HG02763 (cell line): ENCODE data around the gene ECM1.

Experiments
- ATAC-seq: cut with Tn5 transposase; IDR thresholded peaks from one replicate; pipeline ENCODE4 v1.9.1; 2021; ENCODE audit warnings: mild to moderate bottlenecking, moderate library complexity; ENCODE audit not compliant: unreplicated experiment

Gene ECM1

DNA sequence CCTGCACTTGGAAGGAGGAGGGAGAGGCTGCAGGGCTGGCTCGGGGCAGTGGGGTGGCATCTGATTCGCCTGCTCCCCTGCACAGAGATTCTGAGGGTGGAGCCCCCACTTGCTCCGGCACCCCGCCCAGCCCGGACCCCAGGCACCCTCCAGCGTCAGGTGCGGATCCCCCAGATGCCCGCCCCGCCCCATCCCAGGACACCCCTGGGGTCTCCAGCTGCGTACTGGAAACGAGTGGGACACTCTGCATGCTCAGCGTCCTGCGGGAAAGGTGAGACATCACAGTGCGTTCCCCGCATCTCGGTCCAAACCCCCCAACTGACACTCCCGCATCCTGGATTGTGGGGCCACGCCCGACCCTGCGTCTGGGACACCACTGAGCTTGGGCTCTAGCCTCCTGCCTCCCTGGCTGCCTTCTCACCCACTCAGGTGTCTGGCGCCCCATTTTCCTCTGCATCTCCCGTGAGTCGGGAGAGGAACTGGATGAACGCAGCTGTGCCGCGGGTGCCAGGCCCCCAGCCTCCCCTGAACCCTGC lies 49.2 kb downstream of the ECM1 start:
- ATAC-seq = no peak

- no peak for ATAC-seq
These were observed 49.9 kb downstream of the ECM1 start for GRCh38 chr1:150557813-150558212.

- ATAC-seq = no peak
These were observed 50.4 kb downstream of the ECM1 start for GRCh38 chr1:150558303-150558704.

DNA sequence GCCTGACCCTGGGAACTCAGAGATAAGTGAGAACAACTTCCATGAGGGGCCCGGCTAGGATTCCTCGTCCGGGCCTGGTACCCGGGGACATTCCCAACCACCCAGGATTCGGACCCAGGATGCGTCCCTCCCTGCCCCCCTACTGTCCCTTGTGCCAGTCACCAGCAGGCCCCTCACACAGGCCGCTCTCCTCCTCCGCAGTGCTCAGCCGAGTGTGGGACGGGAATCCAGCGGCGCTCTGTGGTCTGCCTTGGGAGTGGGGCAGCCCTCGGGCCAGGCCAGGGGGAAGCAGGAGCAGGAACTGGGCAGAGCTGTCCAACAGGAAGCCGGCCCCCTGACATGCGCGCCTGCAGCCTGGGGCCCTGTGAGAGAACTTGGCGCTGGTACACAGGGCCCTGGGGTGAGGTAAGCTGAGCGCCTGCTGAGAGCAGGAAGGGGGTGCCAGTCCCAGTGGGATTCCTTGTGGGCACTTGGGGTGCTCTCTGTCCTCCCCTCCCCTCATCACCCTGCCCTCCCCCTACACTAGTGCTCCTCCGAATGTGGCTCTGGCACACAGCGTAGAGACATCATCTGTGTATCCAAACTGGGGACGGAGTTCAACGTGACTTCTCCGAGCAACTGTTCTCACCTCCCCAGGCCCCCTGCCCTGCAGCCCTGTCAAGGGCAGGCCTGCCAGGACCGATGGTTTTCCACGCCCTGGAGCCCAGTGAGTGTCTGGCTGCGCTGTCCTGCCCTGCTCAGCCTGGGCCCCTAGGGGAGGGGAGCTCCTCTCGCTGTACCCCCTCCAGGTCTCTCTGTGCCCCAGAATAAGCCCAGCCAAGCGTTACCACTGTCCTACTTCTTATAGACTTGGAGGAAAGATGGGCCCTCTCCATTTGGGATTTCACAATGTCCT lies 51.1 kb downstream of the ECM1 start:
- no peak for ATAC-seq

- no peak for ATAC-seq
These were observed 51.7 kb downstream of the ECM1 start for GRCh38 chr1:150559656-150560010.

DNA sequence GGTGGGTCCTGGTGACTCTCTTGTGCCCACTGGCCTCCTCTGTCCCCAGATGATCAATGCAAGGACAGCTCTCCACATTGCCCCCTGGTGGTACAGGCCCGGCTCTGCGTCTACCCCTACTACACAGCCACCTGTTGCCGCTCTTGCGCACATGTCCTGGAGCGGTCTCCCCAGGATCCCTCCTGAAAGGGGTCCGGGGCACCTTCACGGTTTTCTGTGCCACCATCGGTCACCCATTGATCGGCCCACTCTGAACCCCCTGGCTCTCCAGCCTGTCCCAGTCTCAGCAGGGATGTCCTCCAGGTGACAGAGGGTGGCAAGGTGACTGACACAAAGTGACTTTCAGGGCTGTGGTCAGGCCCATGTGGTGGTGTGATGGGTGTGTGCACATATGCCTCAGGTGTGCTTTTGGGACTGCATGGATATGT lies 52.1 kb downstream of the ECM1 start:
- no peak for ATAC-seq

- no peak for ATAC-seq
These were observed 52.8 kb downstream of the ECM1 start for GRCh38 chr1:150560576-150561253.

- ATAC-seq = no peak
These were observed 53.5 kb downstream of the ECM1 start for GRCh38 chr1:150561254-150561973.

DNA sequence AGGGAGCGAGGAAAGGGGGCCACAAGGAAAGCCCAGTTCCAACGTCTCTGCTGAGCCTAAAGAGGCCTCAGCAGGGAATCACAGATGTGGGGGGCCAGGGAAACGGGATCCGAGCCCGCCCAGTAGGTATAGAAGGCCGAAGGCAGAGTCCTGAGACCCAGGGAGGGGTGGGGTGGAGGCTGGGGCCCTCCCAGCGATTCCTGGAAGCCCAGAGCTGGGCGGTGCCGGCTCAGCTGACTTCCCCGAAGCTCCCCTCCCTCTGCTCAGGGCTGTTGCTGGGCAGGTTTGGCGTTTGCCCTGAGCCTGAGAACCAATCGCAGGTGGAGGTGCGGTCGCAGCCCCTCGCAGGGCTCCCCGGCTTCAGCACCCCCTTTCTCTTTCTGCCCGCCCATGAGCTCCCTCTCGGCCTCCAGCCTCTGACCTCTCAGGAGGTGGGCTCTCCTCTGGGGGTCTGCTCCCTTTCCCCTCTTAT lies 54.1 kb downstream of the ECM1 start:
- peak; percentile 41 for ATAC-seq

DNA sequence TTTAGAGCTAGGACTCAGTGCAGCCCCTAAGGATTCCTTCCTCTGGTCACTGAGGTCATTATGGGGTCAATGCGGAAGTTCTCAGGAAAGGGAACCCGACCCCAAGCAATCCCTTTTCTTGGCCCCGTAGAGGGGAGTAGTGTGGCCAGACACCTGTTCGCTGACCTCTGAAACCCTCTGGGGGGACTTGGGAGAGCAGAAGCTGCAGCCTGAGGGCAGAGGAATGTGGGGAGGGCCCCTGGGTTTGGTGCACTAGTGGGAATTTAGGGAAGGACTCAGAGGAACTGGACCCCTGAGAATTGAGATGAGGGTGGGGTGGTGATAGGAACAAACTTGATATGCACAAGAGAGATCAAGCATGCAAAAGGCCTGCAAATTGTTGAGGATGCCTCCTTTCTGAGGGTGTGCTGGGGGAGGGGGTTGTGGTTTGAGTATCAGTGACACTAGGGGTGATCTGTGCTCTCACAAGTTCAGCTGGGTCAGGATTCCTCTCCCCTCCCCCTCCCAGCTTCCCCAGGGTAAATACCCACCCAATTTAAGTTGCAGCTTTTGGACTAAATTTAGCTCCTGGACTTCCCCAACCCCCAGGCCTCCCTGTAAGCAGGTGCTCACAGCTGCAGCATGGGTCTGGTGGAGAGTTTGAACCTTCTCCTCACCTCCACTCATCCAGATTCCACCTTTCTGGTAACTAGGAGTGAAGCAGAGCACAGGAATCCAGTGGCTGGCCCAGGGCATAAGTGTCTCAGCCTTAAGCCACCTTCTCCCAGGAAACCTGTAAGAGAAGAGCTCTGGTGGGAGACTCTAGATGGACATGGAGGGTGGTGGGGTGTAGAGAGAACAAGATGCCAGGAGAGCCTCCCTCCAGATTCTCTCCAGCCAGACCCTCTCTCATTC lies 54.8 kb downstream of the ECM1 start:
- peak; percentile 35 for ATAC-seq
